ENCODE measurements around the gene SH3TC1.

The SH3TC1 gene

GRCh38 chr4:8230033-8230432 lies 30.9 kb downstream of the SH3TC1 start:
- DNase-seq (ENCODE audit: low spot score) = no peak

DNA sequence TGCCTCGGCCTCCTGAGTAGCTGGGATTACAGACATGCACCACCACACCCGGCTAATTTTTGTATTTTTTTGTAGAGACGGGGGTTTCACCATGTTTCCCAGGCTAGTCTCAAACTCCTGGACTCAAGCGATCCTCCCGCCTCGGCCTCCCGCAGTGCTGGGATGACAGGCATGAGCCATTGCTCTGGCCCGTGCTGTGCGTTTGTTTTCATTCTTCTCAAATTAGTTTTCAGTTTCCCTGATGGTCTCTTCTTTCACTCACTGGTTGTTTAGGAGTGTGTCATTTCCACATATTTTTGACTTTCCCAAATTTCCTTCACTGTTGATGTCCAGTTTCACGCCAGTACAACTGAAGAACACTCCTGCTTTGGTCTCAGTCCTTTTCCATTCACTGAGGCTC lies 31.8 kb downstream of the SH3TC1 start:
- DNase-seq (ENCODE audit: low spot score) = no peak

- no peak for DNase-seq (ENCODE audit: low spot score)
Observed at GRCh38 chr4:8231551-8232049, 32.5 kb downstream of the SH3TC1 start.

DNA sequence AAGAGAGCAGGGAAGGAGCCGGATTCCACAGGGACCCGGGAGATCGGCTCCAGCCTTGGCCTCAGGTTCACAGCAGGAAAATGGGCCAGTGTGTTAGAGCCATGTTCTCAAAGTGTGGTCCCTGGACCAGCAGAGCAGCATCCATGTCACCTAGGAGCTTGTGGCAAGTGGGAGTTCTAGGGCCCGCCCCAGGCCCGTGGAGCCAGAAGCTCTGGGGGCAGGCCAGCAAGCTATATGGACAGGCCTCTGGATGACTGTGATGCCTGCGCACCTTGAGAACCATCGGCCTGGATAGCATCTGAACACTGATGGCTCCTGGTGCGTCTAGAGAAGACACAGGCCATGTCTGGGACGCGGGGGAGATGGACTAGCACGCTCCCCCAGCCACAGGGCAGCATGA lies 33.7 kb downstream of the SH3TC1 start:
- DNase-seq (ENCODE audit: low spot score) = no peak

DNA sequence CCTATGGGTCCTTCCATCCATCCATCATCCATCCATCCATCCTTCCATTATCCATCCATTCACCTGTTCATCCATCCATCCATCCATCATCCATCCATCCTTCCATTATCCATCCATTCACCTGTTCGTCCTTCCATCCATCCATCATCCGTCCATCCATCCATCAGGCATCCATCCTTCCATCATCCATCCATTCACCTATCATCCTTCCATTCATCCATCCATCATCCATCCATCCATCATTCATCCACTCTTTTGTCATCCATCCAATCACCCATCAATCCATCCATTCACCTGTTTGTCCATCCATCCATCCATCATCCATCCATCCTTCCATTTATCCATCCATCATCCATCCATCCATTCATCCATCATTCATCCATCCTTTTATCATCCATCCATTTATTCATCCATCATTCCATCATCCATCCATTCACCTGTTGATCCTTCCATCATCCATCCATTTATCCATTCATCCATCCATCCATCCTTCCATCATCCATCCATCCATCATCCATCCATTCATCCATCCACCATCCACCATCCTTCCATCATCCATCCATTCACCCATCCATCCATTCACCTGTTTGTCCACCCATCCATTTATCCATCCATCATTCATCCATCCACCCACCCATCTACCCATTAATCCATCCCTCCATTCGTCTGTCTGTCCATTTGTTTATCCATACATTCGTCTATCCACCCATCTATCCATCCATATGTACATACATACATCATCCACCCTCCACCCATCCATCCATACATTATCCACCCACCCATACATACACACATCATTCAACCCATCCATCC lies 34.8 kb downstream of the SH3TC1 start:
- DNase-seq (ENCODE audit: low spot score) = no peak

DNA sequence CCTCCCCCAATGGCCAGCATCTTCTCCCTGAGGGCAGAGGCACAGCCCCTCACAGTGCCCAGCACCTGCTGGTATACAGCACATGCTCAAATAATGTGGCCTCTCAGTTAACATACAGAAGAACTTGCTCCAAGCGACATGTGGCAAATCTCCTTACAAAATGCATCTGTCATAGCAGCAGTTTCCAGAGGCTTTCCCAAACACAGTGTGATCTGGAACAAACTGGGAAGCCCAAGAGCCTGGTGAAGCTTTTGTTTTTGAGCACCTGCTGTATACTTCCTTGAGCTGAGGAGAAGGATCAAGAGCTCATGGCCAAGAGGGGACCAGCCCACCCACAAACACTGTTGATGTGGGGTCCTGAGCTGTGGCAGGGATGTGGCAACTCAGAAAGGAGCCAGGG lies 35.6 kb downstream of the SH3TC1 start:
- no peak for DNase-seq (ENCODE audit: low spot score)

GRCh38 chr4:8235224-8235623 lies 36.1 kb downstream of the SH3TC1 start:
- no peak for DNase-seq (ENCODE audit: low spot score)

DNA sequence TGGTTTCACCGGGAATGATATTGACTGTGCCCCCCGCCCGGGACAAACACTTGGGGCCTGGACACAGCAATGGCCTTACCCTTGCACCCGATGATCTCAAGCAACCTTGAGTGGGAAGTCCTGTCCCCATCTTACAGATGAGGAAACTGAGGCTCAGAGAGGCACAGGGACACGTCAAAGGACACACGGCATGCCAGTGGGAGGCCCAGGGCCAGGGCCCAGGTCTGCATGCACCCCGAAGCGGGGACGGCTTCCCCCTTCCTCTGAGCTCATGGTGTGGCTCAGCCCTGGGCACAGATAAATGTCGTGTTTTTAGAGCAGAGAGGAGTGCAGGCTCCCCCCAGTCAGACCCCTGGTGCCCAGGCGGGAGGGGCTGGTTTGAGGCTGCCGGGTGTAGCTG lies 36.6 kb downstream of the SH3TC1 start:
- DNase-seq (ENCODE audit: low spot score) = no peak

DNA sequence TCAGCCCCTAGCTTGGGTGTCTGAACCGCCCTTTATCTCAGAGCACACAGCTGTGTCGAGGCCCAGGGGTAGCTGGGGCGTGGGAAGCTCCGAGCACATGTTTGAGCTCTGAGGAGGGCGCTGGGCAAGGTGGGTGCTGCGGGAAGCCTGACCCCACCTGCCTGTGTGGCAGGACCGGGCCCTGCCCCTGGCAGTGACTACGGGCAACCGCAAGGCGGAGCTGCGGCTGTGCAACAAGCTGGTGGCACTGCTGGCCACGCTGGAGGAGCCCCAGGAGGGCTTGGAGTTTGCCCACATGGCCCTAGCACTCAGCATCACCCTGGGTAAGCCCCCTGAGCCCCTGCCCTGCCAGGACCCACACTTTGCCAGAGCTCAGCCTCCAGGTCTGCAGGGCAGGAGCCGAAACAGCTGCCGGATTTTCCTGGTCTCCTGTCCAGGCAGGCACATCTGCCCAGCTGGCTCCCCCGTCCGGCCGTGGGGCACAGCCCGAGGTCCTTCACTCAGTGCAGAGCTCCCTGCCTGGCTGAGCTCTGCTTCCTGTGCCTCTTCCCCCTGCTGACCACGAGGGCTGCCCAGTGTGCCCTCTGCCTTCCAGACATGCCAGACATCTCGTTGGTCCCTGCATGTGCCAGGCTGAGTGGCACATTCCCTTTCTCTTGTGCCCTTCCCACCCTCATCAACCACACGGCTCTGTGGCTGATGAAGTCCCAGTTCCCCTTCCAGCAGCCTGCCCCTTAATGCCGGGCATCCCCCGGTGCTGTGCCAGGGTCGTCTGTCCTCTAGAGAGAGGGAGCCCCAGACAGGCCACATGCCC lies 37.2 kb downstream of the SH3TC1 start:
- DNase-seq (ENCODE audit: low spot score) = no peak

DNA sequence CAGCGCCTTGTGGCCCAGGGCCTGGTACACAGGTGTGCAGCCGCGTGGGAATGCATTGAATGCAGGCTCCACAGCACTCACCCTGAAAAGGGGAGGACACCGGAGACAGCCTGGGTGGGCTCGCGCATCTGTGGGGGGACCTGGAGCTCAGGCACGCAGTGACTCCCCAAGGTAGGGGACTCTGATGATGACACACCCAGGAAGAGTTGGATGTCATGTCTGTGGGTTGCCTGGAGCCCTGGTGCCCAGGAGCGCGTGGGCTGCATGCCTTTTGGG lies 37.8 kb downstream of the SH3TC1 start:
- no peak for DNase-seq (ENCODE audit: low spot score)

DNA sequence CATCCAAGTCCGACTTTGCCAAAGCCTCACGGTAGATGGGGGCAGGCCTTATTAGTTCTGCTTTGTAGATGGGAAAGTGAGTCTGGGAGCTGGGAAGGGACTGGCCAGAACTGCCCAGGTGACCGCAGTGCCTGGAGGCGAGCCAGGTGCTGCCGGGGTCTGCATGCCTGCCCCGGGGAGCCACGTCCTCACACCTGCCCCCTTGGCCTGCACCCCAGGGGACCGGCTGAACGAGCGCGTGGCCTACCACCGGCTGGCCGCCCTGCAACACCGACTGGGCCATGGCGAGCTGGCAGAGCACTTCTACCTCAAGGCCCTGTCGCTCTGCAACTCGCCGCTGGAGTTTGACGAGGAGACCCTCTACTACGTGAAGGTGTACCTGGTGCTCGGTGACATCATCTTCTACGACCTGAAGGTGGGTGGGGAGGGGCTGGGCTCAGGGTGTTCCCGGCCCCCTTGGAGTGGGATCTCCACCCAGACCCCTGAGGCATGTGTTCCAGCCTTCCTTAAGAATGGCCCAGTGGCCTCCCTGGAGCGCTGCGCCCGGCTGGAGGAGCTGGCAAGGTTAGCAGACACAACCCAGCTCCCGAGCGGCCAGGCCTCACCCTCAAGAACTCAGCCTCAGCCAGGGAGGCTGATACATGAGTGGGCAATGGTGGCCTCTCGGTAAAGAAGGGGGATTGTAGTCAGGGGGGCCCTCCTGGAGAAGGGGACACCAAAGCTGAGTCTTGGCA lies 38.3 kb downstream of the SH3TC1 start:
- DNase-seq (ENCODE audit: low spot score) = no peak

GRCh38 chr4:8238036-8238511 lies 39.0 kb downstream of the SH3TC1 start:
- DNase-seq (ENCODE audit: low spot score) = no peak

DNA sequence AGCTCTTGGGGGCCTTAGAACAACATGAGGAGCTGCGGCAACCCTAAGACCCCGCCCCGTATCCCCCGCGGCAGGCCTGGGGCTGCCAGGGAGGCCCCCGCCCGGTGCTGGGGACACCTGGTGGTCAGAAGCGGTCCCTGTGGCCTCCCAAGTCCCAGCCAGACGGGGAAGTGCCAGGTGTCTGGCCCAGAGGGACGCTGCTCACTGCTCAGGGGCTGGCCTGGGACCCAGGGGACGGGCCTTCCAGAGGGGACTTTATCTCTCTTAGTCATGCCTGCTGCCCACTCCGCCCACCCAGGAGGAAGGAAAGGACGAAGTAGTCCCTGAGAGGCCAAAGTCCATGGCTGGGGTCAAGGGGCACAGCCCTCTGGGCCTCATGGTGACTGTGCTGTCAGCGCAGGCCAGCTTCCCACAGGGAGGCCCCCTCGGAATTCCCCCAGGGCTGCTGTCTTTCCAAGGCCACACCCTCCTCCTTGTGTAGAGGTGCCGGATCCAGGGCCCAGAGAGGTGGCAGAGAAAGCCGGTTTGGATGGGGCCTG lies 39.5 kb downstream of the SH3TC1 start:
- no peak for DNase-seq (ENCODE audit: low spot score)

GRCh38 chr4:8239226-8239625 lies 40.1 kb downstream of the SH3TC1 start:
- no peak for DNase-seq (ENCODE audit: low spot score)

GRCh38 chr4:8239661-8240060 lies 40.6 kb downstream of the SH3TC1 start:
- no peak for DNase-seq (ENCODE audit: low spot score)

- no peak for DNase-seq (ENCODE audit: low spot score)
Observed at GRCh38 chr4:8240211-8241041, 41.3 kb downstream of the SH3TC1 start.

- DNase-seq (ENCODE audit: low spot score) = no peak
Observed at GRCh38 chr4:8241211-8241779, 42.2 kb downstream of the SH3TC1 start.

GRCh38 chr4:8241895-8242696 lies 43.0 kb downstream of the SH3TC1 start:
- DNase-seq (ENCODE audit: low spot score) = peak; percentile 75

GRCh38 chr4:8242782-8243560 lies 43.9 kb downstream of the SH3TC1 start:
- no peak for DNase-seq (ENCODE audit: low spot score)
